PC-9 (cell line): ENCODE measurements around the gene PIGZ. TPM values are rescaled to one million over a fixed set of nuclear protein-coding genes. Genes with fewer than 3 reads are reported as not detected.

Source experiments
- BruUV-seq: library from RNA; stranded (reverse); fragments of 400-500 nt; replicated peaks from 2 replicates; lab custom pipeline; 2021; lab: Mats Ljungman, UMichigan
- CTCF ChIA-PET: fragments of 300-600 bp; sonication (Branson Sonifier 250); formaldehyde crosslinking; loops from one replicate; lab custom pipeline; 2022; ENCODE audit warnings: antibody characterized with exemption; lab: Charles Lee
- POLR2A ChIA-PET: fragments of 300-600 bp; sonication (Branson Sonifier 250); formaldehyde crosslinking; loops from one replicate; lab custom pipeline; 2022; ENCODE audit warnings: antibody characterized with exemption; ENCODE audit not compliant: unreplicated experiment; lab: Charles Lee
- DNase-seq, 2 experiments: peaks; one replicate each; pipeline versions ENCODE4 v3.0.0 to v3.0.0-alpha.2; 2015 to 2022; ENCODE audit warnings: mixed read lengths in 1 of 2
- H2AFZ ChIP-seq: fragments of 200-600 bp; sonication (generic); 2 replicates; pipeline ENCODE4 v1.8.1; 2017; ENCODE audit warnings: antibody characterized with exemption
- H3F3A ChIP-seq: fragments of 200-600 bp; sonication (generic); 2 replicates; pipeline ENCODE4 v1.8.1; 2017; ENCODE audit warnings: antibody characterized with exemption, mild to moderate bottlenecking, low read depth; ENCODE audit not compliant: insufficient read depth
- H3K27ac ChIP-seq: fragments of 200-600 bp; sonication (generic); 2 replicates; pipeline ENCODE4 v1.6.1; 2016; ENCODE audit warnings: mixed run types
- H3K27me3 ChIP-seq: fragments of 200-600 bp; sonication (generic); 2 replicates; pipeline ENCODE4 v1.6.1; 2016; ENCODE audit warnings: low read depth, mixed run types; ENCODE audit not compliant: insufficient read depth
- H3K36me3 ChIP-seq: fragments of 200-600 bp; sonication (generic); 2 replicates; pipeline ENCODE4 v1.6.1; 2016; ENCODE audit warnings: low read depth, mixed run types
- H3K4me1 ChIP-seq: fragments of 200-600 bp; sonication (generic); replicated peaks from 2 replicates; pipeline ENCODE4 v1.6.1; 2016; ENCODE audit warnings: mixed run types; ENCODE audit not compliant: insufficient read depth
- H3K4me2 ChIP-seq: fragments of 200-600 bp; sonication (generic); 2 replicates; pipeline ENCODE4 v1.6.1; 2017; ENCODE audit warnings: mixed run types
- H3K4me3 ChIP-seq: fragments of 200-600 bp; sonication (generic); 2 replicates; pipeline ENCODE4 v1.6.1; 2016; ENCODE audit warnings: mixed run types
- H3K79me2 ChIP-seq: fragments of 200-600 bp; sonication (generic); 2 replicates; pipeline ENCODE4 v1.6.1; 2017; ENCODE audit warnings: low read depth, mixed run types
- H3K9me2 ChIP-seq: fragments of 200-600 bp; sonication (generic); 2 replicates; pipeline ENCODE4 v1.8.1; 2017; ENCODE audit warnings: mild to moderate bottlenecking; ENCODE audit not compliant: insufficient read depth
- H3K9me3 ChIP-seq: fragments of 200-600 bp; sonication (generic); 2 replicates; pipeline ENCODE4 v1.8.1; 2016; ENCODE audit warnings: low read depth; ENCODE audit not compliant: insufficient read depth
- H4K20me1 ChIP-seq: fragments of 200-600 bp; sonication (generic); 2 replicates; pipeline ENCODE4 v1.8.1; 2017; ENCODE audit not compliant: insufficient read depth
- CTCF ChIP-seq: fragments of 200-600 bp; sonication (generic); conservative IDR thresholded peaks from 2 replicates; pipeline ENCODE4 v1.6.1; 2017; ENCODE audit warnings: mixed run types, antibody characterized with exemption, mild to moderate bottlenecking, moderate library complexity
- EZH2 ChIP-seq: fragments of 200-600 bp; sonication (generic); IDR thresholded peaks from 2 replicates; pipeline ENCODE4 v1.8.0; 2017; ENCODE audit warnings: antibody characterized with exemption, low read depth
- intact Hi-C: fragments of 100-400 bp; cut with micrococcal nuclease; formaldehyde crosslinking; loops from one replicate; pipeline ENCODE4 v1.10.0; 2022; ENCODE audit not compliant: unreplicated experiment
- total RNA-seq: library from RNA; stranded (reverse); gene quantifications from 2 replicates; pipeline ENCODE4 v1.2.3, GENCODE V29; 2021

Gene PIGZ
- total RNA-seq, 1 experiment from 2014 or later, result 2.1 TPM

GRCh38 chr3:196942915-196943277, 25.7 kb downstream of the PIGZ start:
- DNase-seq, result no peak
- peak overlapping the region; percentile 88 for H3K4me2 ChIP-seq
- H3K79me2 ChIP-seq, result peaks cover 64% of the 10 kb centered on the region
- BruUV-seq, result TSS peak; percentile 85
- H4K20me1 ChIP-seq, result peaks cover 13% of the 10 kb centered on the region
- ChIA-PET POLR2A (interaction anchor here (0.6 kb wide), 2 partner anchors 9 to 374 kb away, joined by 3 to 9 read pairs; partner anchors contain the start of genes FBXO45 and WDR53), CTCF (interaction anchor here (0.6 to 1.7 kb wide), 4 partner anchors 157 to 675 kb away, joined by 3 to 5 read pairs (median 4); no protein-coding TSS in a partner anchor)
- no peaks in the 10 kb centered on the region for H3K9me2 ChIP-seq
- H3F3A ChIP-seq, result peaks cover 42% of the 10 kb centered on the region
- peak overlapping the region; percentile 78 for H2AFZ ChIP-seq
- H3K36me3 ChIP-seq, result peaks cover 21% of the 10 kb centered on the region
- TF ChIP-seq CTCF, result no peak
- no peak for TF ChIP-seq EZH2
- peaks cover 20% of the 10 kb centered on the region for H3K4me1 ChIP-seq
- no peaks in the 10 kb centered on the region for H3K27me3 ChIP-seq
- 0 out of 2 replicates have a peak overlapping the region, but pooled peaks have one; percentile 10 for H3K27ac ChIP-seq
- H3K4me3 ChIP-seq, result peak overlapping the region; percentile 92
- no peaks in the 10 kb centered on the region for H3K9me3 ChIP-seq
- intact Hi-C loops, result loop anchor here (1.0 to 10.0 kb wide), 7 partner anchors 76 to 418 kb away; partner anchors contain the start of genes CEP19, FBXO45, PIGX and SENP5

GRCh38 chr3:196942226-196942914, 26.3 kb downstream of the PIGZ start, which contains the start of gene NCBP2:
Gene NCBP2 (minus strand): TSS chr3:196942528. CDS start chr3:196942503, 25 bp downstream.
- peak; percentile 95 to 100 for DNase-seq
- Histone ChIP-seq H3K4me3 (peak within 1 kb of the TSS; percentile 92), H3K36me3 (peaks cover 26% of the 10 kb centered on the region), H3K9me3 (no peaks in the 10 kb centered on the region), H4K20me1 (peaks cover 18% of the 10 kb centered on the region), H3K4me1 (peaks cover 20% of the 10 kb centered on the region), H3K27ac (peak within 1 kb of the TSS; percentile 90), H2AFZ (peak within 1 kb of the TSS; percentile 95), H3K27me3 (no peaks in the 10 kb centered on the region), H3K79me2 (peaks cover 67% of the 10 kb centered on the region), H3K9me2 (no peaks in the 10 kb centered on the region), H3K4me2 (peak within 1 kb of the TSS; percentile 90), H3F3A (peaks cover 47% of the 10 kb centered on the region)
- CTCF ChIA-PET, result interaction anchor here (0.6 to 1.7 kb wide), 5 partner anchors 157 to 675 kb away, joined by 3 to 9 read pairs (median 4); no protein-coding TSS in a partner anchor
- peak; percentile 69 for TF ChIP-seq CTCF
- no peak for TF ChIP-seq EZH2
- POLR2A ChIA-PET, result interaction anchor here (0.6 kb wide), 4 partner anchors 9 to 726 kb away, joined by 3 to 9 read pairs (median 6); partner anchors contain the start of genes FBXO45, SLC51A and WDR53
- BruUV-seq, result no TSS peak
- intact Hi-C loops, result loop anchor here (1.0 to 10.0 kb wide), 7 partner anchors 75 to 418 kb away; partner anchors contain the start of genes CEP19, FBXO45, PIGX and SENP5

- ChIA-PET POLR2A (interaction anchor here (0.6 kb wide), 4 partner anchors 74 to 726 kb away, joined by 3 to 8 read pairs (median 4); partner anchors contain the start of genes SENP5 and SLC51A), CTCF (interaction anchor here (0.6 to 1.7 kb wide), 3 partner anchors 160 to 413 kb away, joined by 3 to 9 read pairs (median 4); no protein-coding TSS in a partner anchor)
- Histone ChIP-seq H3K4me2 (peak overlapping the region; percentile 90), H3F3A (peaks cover 50% of the 10 kb centered on the region), H3K4me1 (peaks cover 20% of the 10 kb centered on the region), H4K20me1 (peaks cover 19% of the 10 kb centered on the region), H3K4me3 (peak overlapping the region; percentile 92), H3K79me2 (peaks cover 71% of the 10 kb centered on the region), H3K27ac (peak overlapping the region; percentile 90), H3K36me3 (peaks cover 32% of the 10 kb centered on the region), H2AFZ (peak overlapping the region; percentile 95), H3K27me3 (no peaks in the 10 kb centered on the region), H3K9me3 (no peaks in the 10 kb centered on the region), H3K9me2 (no peaks in the 10 kb centered on the region)
- TF ChIP-seq CTCF, result no peak
- no peak for TF ChIP-seq EZH2
- intact Hi-C loops, result loop anchor here (1.0 to 10.0 kb wide), 7 partner anchors 74 to 417 kb away; partner anchors contain the start of genes CEP19, FBXO45, PIGX and SENP5
- DNase-seq, result no peak
- TSS peak; percentile 77 for BruUV-seq
These were observed 26.9 kb downstream of the PIGZ start for GRCh38 chr3:196941729-196942225.
